GM18870 (cell line): ENCODE data around the gene TBC1D5.

Experiments
- ATAC-seq: cut with Tn5 transposase; IDR thresholded peaks from one replicate; pipeline ENCODE4 v1.9.1; 2021; ENCODE audit warnings: moderate library complexity; ENCODE audit not compliant: unreplicated experiment

Gene TBC1D5

GRCh38 chr3:17320266-17320665 is 422.2 kb downstream of the TBC1D5 start:
- ATAC-seq, result no peak

DNA sequence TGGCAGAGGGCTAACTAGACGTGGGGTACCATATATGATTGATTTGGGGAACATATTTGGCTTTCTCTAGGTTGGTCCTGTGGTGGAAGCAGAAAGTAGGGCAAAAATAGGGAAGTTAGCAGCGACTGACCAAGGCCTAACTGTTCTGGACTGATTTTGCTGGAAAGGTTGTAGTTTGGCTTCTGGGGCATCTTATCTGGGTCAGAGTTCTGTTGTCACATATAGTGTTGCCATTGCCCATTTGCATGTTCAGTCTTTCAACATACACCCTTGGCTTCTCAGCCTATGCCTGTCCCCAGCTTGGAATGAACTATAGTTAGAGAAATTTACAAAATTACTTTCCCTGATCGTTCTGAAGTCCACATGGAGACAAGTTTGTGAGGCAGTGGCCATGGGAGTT is 426.5 kb downstream of the TBC1D5 start:
- ATAC-seq, result no peak

DNA sequence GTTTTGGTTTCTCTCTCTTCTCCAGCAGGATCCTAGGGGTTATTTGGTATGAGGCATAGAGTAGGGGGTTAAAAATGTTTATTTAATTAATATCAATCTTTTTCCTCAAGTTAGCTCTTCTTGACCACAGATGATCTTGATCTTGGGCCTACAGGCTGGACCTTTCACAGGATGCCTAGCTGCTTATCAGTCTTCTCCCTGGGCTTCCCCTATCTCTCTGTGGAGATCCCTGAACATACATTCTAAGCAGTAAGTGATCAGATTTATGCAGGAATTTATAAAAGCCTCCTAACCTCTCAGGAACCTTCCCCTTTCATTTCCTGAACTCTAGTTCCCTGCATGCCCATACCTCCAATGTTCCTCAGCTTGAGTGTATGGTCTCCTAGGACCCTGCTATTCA is 428.3 kb downstream of the TBC1D5 start:
- no peak for ATAC-seq

DNA sequence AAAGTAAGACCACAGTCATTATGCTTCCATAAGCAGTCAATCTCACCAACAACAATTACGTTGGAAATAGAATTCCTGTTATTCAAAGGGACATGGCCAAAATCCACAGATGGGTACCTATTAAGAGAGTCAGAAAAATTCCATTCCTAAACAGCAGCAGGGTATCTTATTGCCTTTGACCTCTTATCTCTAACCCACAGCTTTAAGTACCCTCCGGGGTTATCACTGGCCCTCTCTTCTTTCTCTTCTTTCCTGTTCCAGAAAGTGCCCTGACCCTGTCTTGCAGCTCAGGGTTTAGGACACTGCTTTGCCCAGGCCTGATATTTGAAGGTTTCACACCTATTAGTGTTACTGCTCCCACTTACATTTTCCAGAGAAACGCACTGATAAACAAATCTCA is 428.7 kb downstream of the TBC1D5 start:
- no peak for ATAC-seq

DNA sequence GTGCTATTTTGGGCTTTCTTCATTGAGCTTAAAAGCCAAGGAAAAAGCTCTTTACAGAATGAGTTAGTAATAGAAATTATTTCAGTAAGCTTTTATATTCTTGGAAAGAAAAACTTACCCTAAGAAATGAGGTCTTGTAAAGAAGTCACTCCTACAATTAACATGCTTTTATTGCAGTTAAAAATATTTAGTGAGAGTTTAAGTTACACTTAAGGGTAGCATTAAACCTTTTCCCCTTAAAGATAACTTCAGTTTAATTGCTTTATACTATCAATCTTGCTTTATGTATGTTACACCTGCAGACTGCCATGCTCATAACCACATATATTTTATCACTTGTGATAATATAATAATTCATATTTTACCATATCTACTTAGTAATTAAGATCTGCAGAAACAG is 431.4 kb downstream of the TBC1D5 start:
- no peak for ATAC-seq

DNA sequence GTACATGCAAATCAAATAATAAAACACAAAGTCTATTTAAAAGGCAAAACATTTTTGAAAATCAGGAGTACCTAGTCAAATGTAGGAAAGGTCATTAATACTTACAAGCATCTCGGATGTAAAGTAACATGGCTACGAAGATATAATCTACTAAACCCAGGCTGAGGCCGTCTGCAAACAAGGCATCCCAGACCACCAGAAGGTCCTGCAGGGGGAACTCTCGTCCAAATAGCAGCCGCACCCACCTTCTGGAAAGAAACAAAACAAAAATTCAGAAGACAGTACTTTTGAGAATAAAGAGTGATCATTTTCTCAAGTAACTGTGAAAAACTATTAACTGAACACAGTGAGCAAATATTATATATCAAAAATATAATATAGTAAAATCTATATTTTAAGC is 434.5 kb downstream of the TBC1D5 start:
- ATAC-seq, result no peak

GRCh38 chr3:17307482-17307881 is 434.9 kb downstream of the TBC1D5 start:
- ATAC-seq, result no peak

DNA sequence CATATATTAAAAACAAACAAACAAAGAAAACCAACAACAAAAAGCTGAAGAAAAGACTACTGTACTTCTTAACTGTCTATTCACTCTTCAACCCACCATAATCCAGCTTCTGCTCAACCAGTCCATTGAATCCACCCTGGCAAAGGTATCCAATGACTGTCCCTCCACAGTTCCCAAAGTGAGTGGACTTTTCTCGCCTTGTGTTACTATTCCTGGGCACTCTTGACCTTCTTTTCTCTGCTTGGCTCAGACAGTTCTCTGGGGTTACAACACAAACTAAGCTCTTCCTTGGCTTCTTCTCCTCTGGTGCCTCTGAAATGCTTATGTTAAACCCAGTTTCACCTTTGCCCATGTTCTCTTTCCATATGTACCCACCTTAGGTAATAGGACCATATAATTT is 437.5 kb downstream of the TBC1D5 start:
- no peak for ATAC-seq

DNA sequence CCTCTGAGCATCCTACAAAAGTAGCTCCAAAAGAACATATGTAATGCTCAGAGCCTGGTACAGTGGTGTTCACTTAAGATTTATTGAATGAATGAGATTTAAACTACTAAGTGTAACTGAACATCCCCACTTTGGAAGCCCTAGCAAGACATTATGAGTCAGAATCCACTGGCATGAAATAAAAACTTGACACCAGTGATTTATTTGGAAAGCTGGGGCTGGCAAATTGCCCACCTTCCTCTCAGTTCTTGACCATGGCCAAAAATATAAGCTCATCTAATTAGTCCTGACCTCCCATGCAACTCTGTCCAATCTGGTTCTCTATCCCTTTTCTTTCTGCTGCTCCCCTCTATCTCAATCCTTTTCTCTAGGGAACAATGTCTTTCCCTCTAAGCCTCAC is 439.7 kb downstream of the TBC1D5 start:
- no peak for ATAC-seq

DNA sequence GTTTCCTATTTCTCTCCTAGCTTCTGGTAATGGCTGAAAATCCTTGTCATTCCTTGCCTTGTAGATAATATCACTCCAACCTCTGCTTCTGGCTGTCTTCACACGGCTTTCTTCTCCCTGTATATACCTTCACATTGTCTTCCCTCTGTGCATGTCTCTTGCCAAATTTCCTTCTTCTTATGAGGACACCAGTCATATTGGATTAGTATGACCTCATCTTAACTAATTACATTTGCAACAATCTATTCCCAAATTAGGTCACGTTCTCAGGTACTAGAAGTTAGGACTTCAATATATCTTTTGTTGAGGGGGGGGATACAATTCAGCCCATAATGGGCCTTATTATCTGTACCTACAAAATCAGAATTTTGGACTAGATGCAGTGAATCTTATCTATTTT is 440.3 kb downstream of the TBC1D5 start:
- ATAC-seq, result no peak

DNA sequence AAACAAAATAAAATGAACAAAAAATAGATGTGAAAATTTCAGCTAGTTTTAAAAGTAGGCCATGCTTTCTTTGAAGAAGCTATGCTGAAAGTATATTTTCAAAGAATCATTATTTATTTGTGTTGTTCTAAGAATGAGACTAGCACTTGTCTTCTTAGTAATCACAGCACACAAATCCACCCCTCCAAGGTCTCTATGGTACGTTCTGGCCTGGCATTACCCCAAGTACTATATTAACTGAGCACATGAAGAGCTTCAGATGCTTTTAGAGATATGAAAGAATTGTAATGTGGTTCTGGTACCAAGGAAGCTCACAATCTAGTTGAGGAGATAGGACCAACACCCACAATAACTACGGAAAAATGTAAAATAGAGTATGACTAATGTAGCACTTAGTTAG is 441.2 kb downstream of the TBC1D5 start:
- ATAC-seq, result no peak

DNA sequence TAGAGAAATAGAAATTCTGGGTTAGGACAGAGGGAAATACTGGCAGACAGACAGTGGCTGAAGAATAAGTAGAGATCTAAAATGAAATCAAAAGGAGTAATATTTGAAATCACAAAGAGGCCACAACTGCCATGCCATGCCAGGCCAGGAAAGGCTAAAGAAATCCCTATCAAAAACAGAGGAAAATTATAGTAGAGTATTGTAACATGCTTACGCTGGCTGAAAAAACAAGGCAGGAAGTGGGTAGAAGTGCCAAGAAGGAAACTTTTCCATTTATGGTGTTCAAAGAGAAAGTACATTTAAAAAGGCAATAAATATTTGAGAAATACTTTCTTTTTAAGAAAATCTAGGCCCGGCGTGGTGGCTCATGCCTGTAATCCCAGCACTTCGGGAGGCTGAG is 442.0 kb downstream of the TBC1D5 start:
- ATAC-seq, result no peak

DNA sequence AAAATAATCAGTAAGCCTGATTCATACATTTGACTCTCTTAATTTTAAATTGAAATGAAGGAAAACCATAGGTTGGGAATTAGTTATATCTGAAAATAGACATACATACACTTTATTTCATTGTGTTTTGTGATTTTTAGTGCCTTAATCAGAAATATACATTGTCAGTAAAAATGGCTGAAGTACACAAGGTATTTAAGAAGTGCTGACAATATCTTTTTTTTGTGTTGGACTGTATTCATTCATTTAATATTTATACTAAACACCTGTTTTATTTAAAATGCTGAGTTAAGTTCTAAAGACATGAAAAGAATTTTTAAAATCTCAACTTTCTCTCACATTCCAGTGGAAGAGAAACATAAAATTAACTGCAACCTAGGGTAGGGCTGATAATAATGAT is 444.4 kb downstream of the TBC1D5 start:
- ATAC-seq, result no peak

- no peak for ATAC-seq
Observed at GRCh38 chr3:17292556-17292955, 449.9 kb downstream of the TBC1D5 start.

DNA sequence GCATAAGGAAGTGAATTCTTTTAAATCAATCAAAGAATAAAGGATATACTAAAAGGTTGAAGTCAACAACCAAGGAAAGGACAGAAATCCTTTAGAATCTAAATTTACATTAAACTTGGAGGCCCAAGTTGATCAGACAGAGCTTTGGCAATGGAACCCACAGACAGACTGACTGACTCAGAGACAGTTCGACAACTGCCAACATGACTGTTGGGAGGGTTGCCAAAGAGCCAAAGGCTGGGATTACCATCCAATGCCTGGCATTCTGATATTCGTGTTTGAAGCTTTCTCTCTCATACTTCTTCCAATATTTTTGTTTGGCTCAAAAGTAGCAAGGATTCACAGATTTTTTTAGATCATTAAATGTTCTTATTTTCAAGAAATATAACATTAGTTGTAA is 451.5 kb downstream of the TBC1D5 start:
- ATAC-seq, result no peak

DNA sequence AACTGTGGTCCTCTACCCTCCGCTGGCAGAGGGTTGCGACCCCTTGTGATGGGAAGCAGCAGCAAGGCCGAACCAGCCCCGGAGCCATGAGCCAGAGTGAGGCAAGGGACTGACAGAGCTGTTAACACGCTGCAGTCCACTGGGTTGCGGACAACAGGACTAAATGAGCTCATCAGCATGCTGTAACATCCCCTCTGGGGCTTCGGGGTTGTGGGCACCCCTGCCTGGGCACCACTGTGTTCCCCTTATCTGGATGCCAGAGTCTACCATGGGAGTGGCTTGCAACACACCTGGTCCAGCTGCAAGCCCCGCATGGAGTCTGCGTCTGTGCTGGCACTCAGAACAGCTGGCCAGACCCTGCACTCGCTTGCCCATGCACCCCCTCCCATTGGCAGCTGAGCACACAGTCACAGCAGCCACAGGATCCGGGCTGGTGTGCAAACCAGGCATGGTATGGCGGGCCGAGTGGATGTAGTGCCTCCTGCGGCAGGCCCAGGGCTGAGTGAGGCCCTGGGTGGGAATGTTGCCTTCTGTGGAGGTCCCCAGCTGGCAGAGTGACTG is 453.5 kb downstream of the TBC1D5 start:
- ATAC-seq, result no peak

GRCh38 chr3:17287006-17287689 is 455.3 kb downstream of the TBC1D5 start:
- ATAC-seq, result no peak

DNA sequence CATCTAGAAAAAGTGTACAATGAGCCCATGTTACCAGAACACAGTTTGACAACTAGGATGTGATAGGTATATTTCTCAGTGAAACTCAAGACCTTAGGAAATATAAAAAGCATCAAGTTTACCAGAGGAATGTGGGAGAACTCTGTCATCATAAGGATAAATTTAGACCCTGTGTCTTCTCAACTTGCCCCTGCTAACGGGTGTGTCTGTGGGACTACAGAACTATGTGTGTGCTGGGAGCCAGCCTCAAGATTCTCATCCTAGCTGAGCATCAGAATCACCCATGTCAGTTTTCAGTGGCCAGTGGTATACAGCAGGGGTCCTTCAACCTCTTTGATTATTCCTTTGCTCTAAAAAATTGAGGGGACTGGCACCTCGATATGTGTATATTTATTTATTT is 464.4 kb downstream of the TBC1D5 start:
- ATAC-seq, result no peak

- ATAC-seq, result no peak
Observed at GRCh38 chr3:17266846-17267245, 475.6 kb downstream of the TBC1D5 start.

DNA sequence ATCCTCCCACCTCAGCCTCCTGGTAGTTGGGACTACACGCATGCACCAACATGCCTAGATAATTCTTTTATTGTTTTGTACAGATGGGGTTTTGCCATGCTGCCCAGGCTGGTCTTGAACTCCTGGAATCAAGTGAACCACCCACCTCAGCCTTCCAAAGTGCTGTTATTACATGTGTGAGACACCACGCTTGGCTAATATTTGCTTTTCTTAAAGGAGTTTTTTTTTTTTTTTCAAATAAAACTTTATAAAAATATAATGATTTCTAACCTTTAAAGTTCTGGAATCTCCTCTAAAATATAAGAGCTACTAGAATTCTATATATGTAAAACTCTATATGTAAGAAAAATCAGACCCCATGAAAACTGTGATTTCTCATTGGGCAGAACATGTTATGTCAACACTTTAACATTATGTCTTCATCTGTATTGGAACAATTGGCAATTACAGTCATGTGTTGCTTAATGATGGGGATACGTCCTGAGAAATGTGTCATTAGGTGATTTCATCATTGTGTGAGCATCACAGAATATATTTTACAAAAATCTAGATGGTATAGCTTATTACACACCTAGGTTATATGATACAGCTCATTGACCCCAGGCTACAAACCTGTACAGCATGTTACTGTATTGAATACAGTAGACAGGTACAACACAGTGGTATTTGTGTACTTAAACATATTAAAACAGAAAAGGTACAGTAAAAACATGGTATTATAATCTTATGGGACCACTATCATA is 480.6 kb downstream of the TBC1D5 start:
- ATAC-seq, result no peak

DNA sequence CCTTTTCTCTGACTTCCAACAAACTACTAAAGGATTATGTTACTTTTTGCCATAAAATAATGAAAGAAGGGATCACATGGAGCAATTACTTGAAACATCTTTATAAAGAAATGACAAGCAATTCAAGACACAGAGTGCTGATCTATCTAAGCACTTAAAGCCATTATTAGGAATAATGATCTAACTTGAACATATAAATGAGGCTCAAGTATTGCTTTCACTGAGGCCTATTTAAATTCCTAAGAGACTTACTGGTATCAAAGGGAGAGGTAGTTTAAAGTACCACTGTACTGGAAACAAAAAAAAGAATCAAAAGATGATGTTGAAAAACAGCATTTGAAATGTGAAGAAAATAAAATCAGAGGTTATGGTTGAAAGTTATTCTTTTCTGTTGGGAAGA is 482.2 kb downstream of the TBC1D5 start:
- ATAC-seq, result no peak

DNA sequence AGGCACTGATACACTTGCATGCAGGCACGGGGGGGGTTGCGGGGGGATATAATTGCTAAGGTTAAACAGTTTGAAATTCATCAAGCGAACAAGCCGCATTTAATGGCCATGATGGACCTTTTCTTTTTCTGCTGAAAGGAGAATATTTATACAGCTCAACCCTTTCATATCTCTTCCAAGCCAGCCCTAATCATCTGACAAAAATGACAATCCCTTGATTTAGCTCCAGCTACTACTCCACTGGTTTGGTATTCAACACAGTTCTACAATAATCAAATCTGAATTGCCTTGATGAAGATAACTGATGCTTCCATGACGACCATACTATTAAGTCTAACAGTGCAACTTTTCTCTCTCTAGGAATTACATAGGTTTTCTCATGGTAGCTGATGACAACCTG is 482.7 kb downstream of the TBC1D5 start:
- ATAC-seq, result no peak
